AG09309 (cell line): ENCODE results near the gene TUBB6.
A peak's percentile ranks its signal among the peaks of the same experiment; 100 is the strongest.

Experiments
- DNase-seq: peaks from one replicate; pipeline ENCODE4 v3.0.0-alpha.2; 2010; ENCODE audit warnings: low read depth
- H3K4me3 ChIP-seq: 2 replicates; pipeline ENCODE4 v1.5.1; 2011; ENCODE audit warnings: mild to moderate bottlenecking, low read depth, low read length, moderate library complexity; ENCODE audit not compliant: control insufficient read depth
- CTCF ChIP-seq: IDR thresholded peaks from 2 replicates; pipeline ENCODE4 v1.5.1; 2011; ENCODE audit warnings: mild to moderate bottlenecking, low read depth, low read length, inconsistent platforms; ENCODE audit not compliant: insufficient read depth, control insufficient read depth; ENCODE audit errors: missing control alignments

TUBB6 gene

GRCh38 chr18:12283256-12283655 is 24.8 kb upstream of the TUBB6 start:
- no peak for DNase-seq
- no peak for TF ChIP-seq CTCF
- H3K4me3 ChIP-seq, result no peak overlapping the region

- TF ChIP-seq CTCF, result no peak
- no peak overlapping the region for H3K4me3 ChIP-seq
- DNase-seq, result no peak
Measured at GRCh38 chr18:12283666-12284065, 24.4 kb upstream of the TUBB6 start.

GRCh38 chr18:12287131-12287681 is 20.8 kb upstream of the TUBB6 start:
- H3K4me3 ChIP-seq, result peak overlapping the region; percentile 44
- no peak for TF ChIP-seq CTCF
- no peak for DNase-seq

- no peak for TF ChIP-seq CTCF
- DNase-seq, result peak; percentile 78
- peak overlapping the region; percentile 44 for H3K4me3 ChIP-seq
Measured at GRCh38 chr18:12287684-12288402, 20.2 kb upstream of the TUBB6 start.

GRCh38 chr18:12288403-12288755 is 19.7 kb upstream of the TUBB6 start:
- TF ChIP-seq CTCF, result no peak
- DNase-seq, result no peak
- H3K4me3 ChIP-seq, result peak overlapping the region; percentile 44

GRCh38 chr18:12290086-12290485 is 18.0 kb upstream of the TUBB6 start:
- no peak for DNase-seq
- no peak for TF ChIP-seq CTCF
- H3K4me3 ChIP-seq, result no peak overlapping the region
